Adrenal gland (tissue), 12 donors: Measurements from ENCODE around the gene UEVLD. TPM values are rescaled to one million over a fixed set of nuclear protein-coding genes. Genes with fewer than 3 reads are reported as not detected.

Experiments
- DNase-seq, 7 donors: peaks; one replicate each; pipeline ENCODE4 v3.0.0-alpha.2; 2019 to 2020
- H3K27ac ChIP-seq, 5 donors: fragments of 200-600 bp; sonication (generic) in 4 of 5; 1 replicate in 3 of 5; 2 replicates in 2 of 5; pipeline versions ENCODE4 v1.5.1 to v1.8.0; 2016 to 2020; ENCODE audit warnings: mild to moderate bottlenecking in 1 of 5
- H3K27me3 ChIP-seq: fragments of 200-600 bp; 2 replicates; pipeline ENCODE4 v1.8.0; 2021
- H3K36me3 ChIP-seq, 2 donors: fragments of 200-600 bp; replicated peaks in 1 of 2; 1 replicate in 1 of 2; 2 replicates in 1 of 2; pipeline versions ENCODE4 v1.5.1 to v1.8.0; 2018 to 2022
- H3K4me1 ChIP-seq, 2 donors: fragments of 200-600 bp; replicated peaks in 1 of 2; 1 replicate in 1 of 2; 2 replicates in 1 of 2; pipeline versions ENCODE4 v1.5.1 to v1.8.0; 2018 to 2021
- H3K4me3 ChIP-seq, 4 donors: fragments of 200-600 bp; sonication (generic) in 3 of 4; one replicate each; pipeline ENCODE4 v1.5.1; 2016 to 2018
- H3K9me3 ChIP-seq, 3 donors: fragments of 200-600 bp; sonication (generic) in 1 of 3; replicated peaks in 1 of 3; 1 replicate in 2 of 3; 2 replicates in 1 of 3; pipeline versions ENCODE4 v1.5.1 to v1.8.0; 2016 to 2021
- POLR2A ChIP-seq, 2 donors: fragments of 450-650 bp; IDR thresholded peaks; one replicate each; pipeline ENCODE4 v1.6.1; 2017; ENCODE audit warnings: antibody characterized with exemption in 2 of 2, mild to moderate bottlenecking in 2 of 2, moderate library complexity in 1 of 2
- WGBS, 4 donors: extraction: QIAGEN DNeasy Blood & Tissue Kit in 2 of 4; methylation state at CpG; one replicate each; pipeline versions ENCODE4 v1.1.5 to v1.1.7; 2013 to 2017; 5-methylcytosine and 5-hydroxymethylcytosine counted together
- intact Hi-C, 2 donors: fragments of 100-400 bp; cut with DNase I; formaldehyde crosslinking; loops; one replicate each; pipeline versions ENCODE4 v1.14.1 to v1.15.0; 2022 to 2023
- polyA plus RNA-seq, 3 donors: library from polyadenylated mRNA; stranded (reverse); fragments of 200-250 nt in 2 of 3; fragments of 350-450 nt in 1 of 3; fragmentation: Illumina TruSeq in 1 of 3; extraction: RNeasy Lipid Tissue Mini Kit (QIAGEN cat#74804) in 1 of 3; gene quantifications; one replicate each; pipeline ENCODE4 v1.2.3, GENCODE V29; 2013 to 2014
- total RNA-seq, 9 donors: library from RNA; depleted of rRNA in 4 of 9; stranded (reverse); fragments of >200 nt in 4 of 9; fragments of 120-200 nt in 1 of 9; fragmentation: NEBNext Ultra II Directional in 1 of 9; extraction: Animal tissue kit (Norgen Biotek cat#: 25700) in 1 of 9; gene quantifications; one replicate each; pipeline versions ENCODE4 v1.1.0 to v1.2.4, GENCODE V29; 2013 to 2023
- TF ChIP-seq, protein P1 (sequence below), 6 experiments: fragments of 450-650 bp in 4 of 6; fragments of 200-600 bp in 2 of 6; sonication (generic) in 1 of 6; IDR thresholded peaks; 1 replicate in 5 of 6; 2 replicates in 1 of 6; pipeline versions ENCODE4 v1.5.1 to v1.8.0; 2016 to 2021; ENCODE audit warnings: antibody characterized with exemption in 6 of 6, mild to moderate bottlenecking in 2 of 6, moderate library complexity in 1 of 6
- donor health status: healthy with polysubstance abuse.
- donor health status: Bipolar disorder and iron deficiency.
- donor health status: DM: yes; HTN: yes; CAD: no.
- donor health status: DM: no; HTN: no; CAD: no.
- donor health status: DM: no; HTN: no; CAD: no.
- donor health status: DM: yes; HTN: yes; CAD: no.

Gene UEVLD
- total and polyA plus RNA-seq, 12 donors: 4.1 to 32.8 (median 23.5) TPM

DNA sequence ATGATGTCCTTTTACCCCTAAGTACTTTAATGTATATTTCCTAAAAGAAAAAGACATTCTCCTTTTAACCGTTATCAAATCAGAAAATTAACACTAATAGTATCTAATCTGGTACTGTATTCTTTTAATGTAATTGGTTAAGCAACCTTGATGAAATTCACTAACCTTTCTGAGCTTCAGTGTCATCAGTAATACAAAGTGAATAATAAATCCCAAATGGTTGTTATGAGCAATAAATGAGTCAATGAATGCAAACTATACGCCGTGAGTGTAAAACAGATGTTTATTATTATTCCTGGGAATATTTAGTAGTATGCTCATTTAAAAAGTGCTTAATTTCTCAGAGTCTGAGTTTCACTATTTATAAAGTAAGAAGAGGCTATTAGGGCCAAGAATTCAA, 21.5 kb downstream of the UEVLD start:
- DNase-seq: no peak
- H3K36me3 ChIP-seq: peaks cover 0 to 38% of the 10 kb centered on the region in 2 donors
- H3K9me3 ChIP-seq: no peaks in the 10 kb centered on the region
- no peaks in the 10 kb centered on the region for H3K4me1 ChIP-seq
- no peak for TF ChIP-seq POLR2A (IDR thresholded peaks at IDR 0.05)
- TF ChIP-seq, protein P1, sequence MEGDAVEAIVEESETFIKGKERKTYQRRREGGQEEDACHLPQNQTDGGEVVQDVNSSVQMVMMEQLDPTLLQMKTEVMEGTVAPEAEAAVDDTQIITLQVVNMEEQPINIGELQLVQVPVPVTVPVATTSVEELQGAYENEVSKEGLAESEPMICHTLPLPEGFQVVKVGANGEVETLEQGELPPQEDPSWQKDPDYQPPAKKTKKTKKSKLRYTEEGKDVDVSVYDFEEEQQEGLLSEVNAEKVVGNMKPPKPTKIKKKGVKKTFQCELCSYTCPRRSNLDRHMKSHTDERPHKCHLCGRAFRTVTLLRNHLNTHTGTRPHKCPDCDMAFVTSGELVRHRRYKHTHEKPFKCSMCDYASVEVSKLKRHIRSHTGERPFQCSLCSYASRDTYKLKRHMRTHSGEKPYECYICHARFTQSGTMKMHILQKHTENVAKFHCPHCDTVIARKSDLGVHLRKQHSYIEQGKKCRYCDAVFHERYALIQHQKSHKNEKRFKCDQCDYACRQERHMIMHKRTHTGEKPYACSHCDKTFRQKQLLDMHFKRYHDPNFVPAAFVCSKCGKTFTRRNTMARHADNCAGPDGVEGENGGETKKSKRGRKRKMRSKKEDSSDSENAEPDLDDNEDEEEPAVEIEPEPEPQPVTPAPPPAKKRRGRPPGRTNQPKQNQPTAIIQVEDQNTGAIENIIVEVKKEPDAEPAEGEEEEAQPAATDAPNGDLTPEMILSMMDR (IDR thresholded peaks at IDR 0.05): no peak
- no peaks in the 10 kb centered on the region for H3K27me3 ChIP-seq
- no peak overlapping the region for H3K4me3 ChIP-seq
- no peak overlapping the region for H3K27ac ChIP-seq
- WGBS, 4 donors: 94 to 96% (median 94%) methylated on average over 3 of the region's 3 CpGs
- intact Hi-C loops: no loop called here

- no peak for TF ChIP-seq POLR2A (IDR thresholded peaks at IDR 0.05)
- TF ChIP-seq, protein P1 (IDR thresholded peaks at IDR 0.05): no peak
- H3K36me3 ChIP-seq: peaks cover 0 to 43% of the 10 kb centered on the region in 2 donors
- intact Hi-C loops: no loop called here
Measured at GRCh38 chr11:18566406-18566805, 22.1 kb downstream of the UEVLD start.

DNA sequence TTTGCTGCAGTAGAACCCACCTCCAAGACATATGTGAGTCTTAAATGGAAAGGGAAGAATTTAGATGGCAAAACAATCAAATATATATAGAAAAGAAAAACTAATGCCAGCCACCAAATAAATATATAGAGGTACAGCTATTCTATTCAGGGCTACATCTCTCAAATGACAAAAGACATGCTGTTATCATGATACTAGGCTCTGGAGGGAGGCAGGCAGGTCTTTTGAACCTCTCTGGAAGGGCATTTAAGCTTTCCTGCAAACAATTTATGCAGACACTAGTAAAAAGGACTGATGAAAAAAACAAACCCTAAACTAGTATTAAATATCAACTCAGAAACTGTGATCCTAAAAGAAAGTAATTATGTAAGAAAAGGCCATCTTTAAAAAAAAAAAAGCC, 24.4 kb downstream of the UEVLD start:
- TF ChIP-seq, protein P1 (IDR thresholded peaks at IDR 0.05): no peak
- TF ChIP-seq POLR2A (IDR thresholded peaks at IDR 0.05): no peak
- no peaks in the 10 kb centered on the region for H3K4me1 ChIP-seq
- no peak overlapping the region for H3K27ac ChIP-seq
- intact Hi-C loops: no loop called here
- H3K36me3 ChIP-seq: peaks cover 0 to 45% of the 10 kb centered on the region in 2 donors
- H3K27me3 ChIP-seq: no peaks in the 10 kb centered on the region
- H3K9me3 ChIP-seq: no peaks in the 10 kb centered on the region
- DNase-seq: no peak
- H3K4me3 ChIP-seq: no peak overlapping the region

More at GRCh38 chr11:18566406-18566805, 22.1 kb downstream of the UEVLD start:
- Histone ChIP-seq H3K27ac (no peak overlapping the region), H3K4me1 (no peaks in the 10 kb centered on the region), H3K27me3 (no peaks in the 10 kb centered on the region), H3K4me3 (no peak overlapping the region), H3K9me3 (no peaks in the 10 kb centered on the region)
- DNase-seq: no peak

DNA sequence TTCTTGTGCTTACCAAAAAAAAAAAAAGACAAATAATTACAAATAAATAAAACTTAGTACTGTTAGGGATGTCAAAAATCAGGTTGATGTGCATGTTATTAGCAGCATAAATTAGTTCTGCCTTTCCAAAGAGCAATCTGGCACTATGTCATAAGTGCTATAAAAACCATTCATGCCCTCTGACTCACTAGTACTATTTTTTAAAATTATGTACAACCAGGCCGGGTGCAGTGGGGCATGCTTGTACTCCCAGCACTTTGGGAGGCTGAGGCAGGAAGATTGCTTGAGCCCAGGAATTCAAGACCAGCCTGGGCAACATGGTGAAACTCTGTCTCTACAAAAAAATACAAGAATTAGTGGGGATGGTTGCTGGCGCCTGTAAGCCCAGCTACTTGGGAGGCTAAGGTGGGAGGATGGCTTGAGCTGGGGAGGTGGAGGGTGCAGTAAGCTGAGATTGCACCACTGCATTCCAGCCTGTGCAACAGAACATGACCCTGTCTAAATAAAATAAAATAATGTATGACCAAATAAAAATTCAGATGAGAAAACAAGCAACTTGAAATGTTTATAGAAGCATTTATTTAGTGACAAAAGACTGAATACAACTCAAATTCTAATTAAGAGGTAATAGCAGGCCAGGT, 25.3 kb downstream of the UEVLD start:
- TF ChIP-seq POLR2A (IDR thresholded peaks at IDR 0.05): no peak
- Histone ChIP-seq H3K27ac (no peak overlapping the region), H3K4me1 (no peaks in the 10 kb centered on the region), H3K9me3 (no peaks in the 10 kb centered on the region), H3K4me3 (no peak overlapping the region), H3K36me3 (peaks cover 0 to 46% of the 10 kb centered on the region in 2 donors), H3K27me3 (no peaks in the 10 kb centered on the region)
- no peak for DNase-seq
- intact Hi-C loops: no loop called here
- WGBS, 4 donors: 87 to 96% (median 91%) methylated on average over 2 of the region's 2 CpGs

- WGBS, 4 donors: 83 to 93% (median 88%) methylated on average over 2 of the region's 2 CpGs
- H3K4me1 ChIP-seq: no peaks in the 10 kb centered on the region
- no peak for TF ChIP-seq POLR2A (IDR thresholded peaks at IDR 0.05)
- TF ChIP-seq, protein P1 (IDR thresholded peaks at IDR 0.05): no peak
- DNase-seq: no peak
- no peak overlapping the region for H3K4me3 ChIP-seq
- no peaks in the 10 kb centered on the region for H3K27me3 ChIP-seq
- no peaks in the 10 kb centered on the region for H3K9me3 ChIP-seq
- H3K36me3 ChIP-seq: peaks cover 0 to 31% of the 10 kb centered on the region in 2 donors
- H3K27ac ChIP-seq: no peak overlapping the region
- intact Hi-C loops: loop anchor here in 1 of 2 donors (10.0 kb wide), 2 partner anchors 63 to 177 kb away; partner anchors contain the start of gene IGSF22
Measured at GRCh38 chr11:18548001-18548400, 40.5 kb downstream of the UEVLD start.
